Stimulated activated CD8-positive, alpha-beta memory T cell treated with anti-CD3 and anti-CD28 coated beads, Interleukin-4, amount 100 ng/mL, for 4 hours (primary cell): ENCODE data around the gene MAP7.

Source experiments
- DNase-seq, 2 donors: peaks; one replicate each; pipeline ENCODE4 v3.0.0-alpha.2; 2020; ENCODE audit warnings: low read depth in 2 of 2, low spot score in 1 of 2

MAP7 gene

GRCh38 chr6:136343275-136343674 lies 206.9 kb downstream of the MAP7 start:
- DNase-seq, result no peak

GRCh38 chr6:136341967-136342366 lies 208.3 kb downstream of the MAP7 start:
- DNase-seq, result no peak

- no peak for DNase-seq
These were observed 208.9 kb downstream of the MAP7 start for GRCh38 chr6:136341367-136341766.

- DNase-seq, result no peak
These were observed 211.7 kb downstream of the MAP7 start for GRCh38 chr6:136338486-136338885.

- no peak for DNase-seq
These were observed 212.6 kb downstream of the MAP7 start for GRCh38 chr6:136337606-136338005.

- DNase-seq, result no peak
These were observed 213.1 kb downstream of the MAP7 start for GRCh38 chr6:136337121-136337520.

- no peak for DNase-seq
These were observed 214.4 kb downstream of the MAP7 start for GRCh38 chr6:136335736-136336363.

- DNase-seq, result no peak
These were observed 215.4 kb downstream of the MAP7 start for GRCh38 chr6:136334853-136335252.

GRCh38 chr6:136334465-136334846 lies 215.8 kb downstream of the MAP7 start:
- DNase-seq, result no peak

GRCh38 chr6:136333824-136334464 lies 216.3 kb downstream of the MAP7 start:
- no peak for DNase-seq

GRCh38 chr6:136331461-136331860 lies 218.8 kb downstream of the MAP7 start:
- DNase-seq, result no peak

- no peak for DNase-seq
These were observed 219.6 kb downstream of the MAP7 start for GRCh38 chr6:136330634-136331033.

GRCh38 chr6:136326038-136326553 lies 224.1 kb downstream of the MAP7 start:
- DNase-seq, result no peak

- no peak for DNase-seq
These were observed 225.4 kb downstream of the MAP7 start for GRCh38 chr6:136324686-136325380.

GRCh38 chr6:136323431-136324112 lies 226.7 kb downstream of the MAP7 start:
- DNase-seq, result no peak

- no peak for DNase-seq
These were observed 230.5 kb downstream of the MAP7 start for GRCh38 chr6:136319732-136320131.

- no peak for DNase-seq
These were observed 231.5 kb downstream of the MAP7 start for GRCh38 chr6:136318676-136319075.

- no peak for DNase-seq
These were observed 232.3 kb downstream of the MAP7 start for GRCh38 chr6:136317971-136318370.

GRCh38 chr6:136317021-136317694 lies 233.1 kb downstream of the MAP7 start:
- DNase-seq, result peak; percentile 13 to 24

- no peak for DNase-seq
These were observed 234.6 kb downstream of the MAP7 start for GRCh38 chr6:136315594-136315993.

- no peak for DNase-seq
These were observed 237.2 kb downstream of the MAP7 start for GRCh38 chr6:136312975-136313374.
